Activated CD8-positive, alpha-beta memory T cell treated with anti-CD3 and anti-CD28 coated beads for 1 hour (primary cell): ENCODE measurements around the gene MVB12B.
"Not testable (repeated sequence)": the region's sequence is repeated elsewhere in the genome, so short reads cannot be mapped to it uniquely, and the experiment has no call there.

Source experiments
- DNase-seq, 2 donors: peaks; one replicate each; pipeline ENCODE4 v3.0.0-alpha.2; 2020; ENCODE audit warnings: low read depth in 1 of 2; ENCODE audit errors: extremely low read depth in 1 of 2

Gene MVB12B

DNA sequence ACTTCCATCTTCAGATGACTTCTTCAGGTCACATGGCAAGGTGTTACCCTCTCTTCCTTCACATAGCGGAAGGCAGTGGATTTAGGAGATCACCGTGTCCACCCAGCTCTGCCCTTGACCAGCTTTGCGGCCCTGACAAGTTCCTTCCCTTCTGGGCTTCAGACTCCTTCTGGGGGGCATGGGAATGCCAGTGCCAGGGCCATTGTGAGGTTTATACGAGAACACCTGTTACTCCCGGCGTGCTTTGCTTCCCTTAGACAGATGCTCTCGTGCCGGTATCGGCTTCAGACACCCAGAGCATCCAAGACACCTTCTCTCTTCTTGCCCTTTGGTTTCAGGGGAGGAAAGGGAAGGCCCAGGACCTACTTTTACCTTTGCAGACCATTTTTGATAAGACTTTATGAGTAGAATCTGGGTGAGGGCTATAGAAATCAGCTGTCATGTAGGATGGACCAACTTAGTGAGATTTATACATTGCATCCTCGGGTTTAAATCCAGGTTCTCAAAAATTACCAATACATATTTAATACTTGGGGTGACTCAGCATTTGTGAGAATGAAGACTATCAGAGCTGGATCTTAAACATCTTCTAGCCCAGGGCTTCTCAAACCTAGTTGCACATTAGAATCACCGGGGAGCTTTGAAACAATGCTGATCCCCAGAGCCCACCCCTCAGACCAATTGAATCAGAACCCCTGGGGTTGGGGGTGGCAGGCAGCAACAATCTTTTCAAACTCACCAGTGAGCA lies 138.2 kb downstream of the MVB12B start:
- DNase-seq: no peak

DNA sequence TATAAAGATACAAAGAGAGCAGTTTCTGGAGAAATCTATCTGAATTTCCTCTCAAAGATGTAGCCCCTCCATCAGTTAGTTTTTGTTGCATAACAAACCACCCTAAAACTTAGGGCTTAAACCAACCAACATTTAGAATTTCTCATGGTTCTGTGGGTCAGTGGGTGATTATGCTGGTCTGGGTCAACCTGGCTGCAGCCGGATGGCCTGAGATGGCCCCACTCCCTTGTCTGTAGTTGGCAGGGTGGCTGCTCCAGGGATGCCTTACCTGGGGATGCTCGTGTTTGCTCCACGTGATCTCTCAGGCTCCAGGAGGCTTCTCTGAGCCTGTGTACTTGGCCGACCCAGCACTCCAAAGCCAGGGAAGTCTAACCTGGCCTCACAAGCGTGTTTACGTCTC lies 139.3 kb downstream of the MVB12B start:
- DNase-seq: no peak

DNA sequence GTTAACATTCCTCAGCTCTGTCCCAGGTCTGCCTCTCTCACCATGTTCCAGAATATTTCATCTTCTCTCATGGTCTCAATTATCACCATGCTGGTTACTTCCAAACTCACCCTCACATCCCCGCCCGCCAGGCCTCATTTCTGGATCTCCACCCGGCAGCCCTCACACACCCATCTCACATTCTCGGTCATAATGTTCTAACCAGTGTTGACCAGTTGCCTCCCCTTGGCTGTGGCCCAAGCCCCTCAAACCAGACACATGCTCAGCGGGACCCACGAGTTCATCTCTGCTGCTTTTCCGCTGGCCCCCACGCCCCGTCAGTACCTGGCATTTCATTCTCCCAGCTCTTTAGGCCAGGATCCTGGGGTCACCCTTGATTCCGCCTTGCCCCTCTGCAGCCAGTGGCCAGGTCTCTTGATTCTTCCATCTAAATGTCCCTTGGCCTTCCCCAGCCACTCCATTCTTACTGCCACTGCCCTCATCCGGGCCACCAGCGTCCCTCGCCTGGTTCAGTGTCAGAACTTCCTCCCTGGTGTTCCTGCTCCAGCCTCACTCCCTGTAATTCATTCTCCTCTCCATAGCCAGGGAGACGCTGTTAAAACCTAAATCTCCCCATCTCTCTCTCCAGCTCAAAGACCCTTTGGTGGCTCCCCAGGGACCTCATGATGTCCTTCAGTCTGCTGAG lies 141.7 kb downstream of the MVB12B start:
- no peak for DNase-seq

DNA sequence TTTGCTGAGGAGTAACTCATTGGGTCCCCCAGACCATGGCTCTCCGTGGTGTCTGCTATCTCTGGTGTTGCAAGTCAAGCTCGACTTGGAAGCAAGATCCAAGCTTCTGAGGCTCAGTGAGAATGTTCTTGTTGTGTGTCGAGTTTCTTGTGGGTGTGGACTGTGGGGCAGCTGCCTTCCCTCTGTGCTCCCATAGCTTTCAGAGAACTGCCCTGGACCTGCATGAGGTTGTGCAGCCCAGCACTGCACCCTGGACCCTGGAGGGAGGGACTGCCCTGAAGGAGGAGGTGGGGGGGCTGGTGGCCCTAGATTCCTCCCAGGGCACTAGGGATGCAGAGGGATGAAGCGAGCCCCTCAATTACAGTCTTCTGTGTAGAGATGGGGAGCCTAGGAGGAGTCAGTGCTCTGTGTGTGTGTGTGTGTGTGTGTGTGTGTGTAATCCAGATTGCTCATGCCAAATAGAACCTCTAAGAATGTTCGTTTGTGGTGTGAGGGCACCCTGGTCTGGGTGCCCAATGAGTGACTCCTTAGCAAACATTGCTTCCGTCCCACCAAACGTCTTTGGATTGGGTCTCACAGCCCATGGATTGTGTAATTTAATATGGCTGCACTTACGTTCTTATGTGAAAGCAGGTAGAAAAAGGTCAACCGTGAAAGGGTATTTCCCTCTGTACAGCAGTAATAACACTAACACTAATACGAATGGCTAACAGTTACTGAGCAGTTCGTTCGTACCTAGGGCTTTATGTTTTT lies 143.8 kb downstream of the MVB12B start:
- DNase-seq: no peak

DNA sequence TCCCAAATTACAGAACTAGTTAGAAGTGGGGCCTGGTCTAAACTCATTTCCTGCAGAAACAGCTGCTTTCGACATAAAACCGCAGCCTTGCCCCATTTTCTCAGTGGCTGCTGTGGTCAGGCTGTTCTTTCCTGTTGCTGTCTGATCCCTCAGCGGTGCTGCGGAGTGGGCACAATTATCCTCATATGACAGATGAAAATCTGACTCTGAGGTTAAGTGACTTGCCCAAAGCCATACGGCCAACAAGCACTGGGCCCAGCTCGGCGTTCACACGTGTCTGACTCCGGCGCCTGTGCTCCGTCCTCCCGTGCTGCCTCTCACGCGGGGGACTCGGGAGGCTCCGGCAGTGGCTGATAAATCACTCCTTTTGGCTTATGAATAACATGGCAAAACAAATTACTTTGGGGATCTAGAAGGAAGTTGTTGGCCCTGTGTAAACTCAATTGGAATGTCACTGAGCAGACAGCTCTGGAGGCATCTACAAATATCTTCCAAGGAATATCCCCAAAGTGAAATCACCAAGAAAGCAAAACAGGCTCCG lies 144.5 kb downstream of the MVB12B start:
- DNase-seq: peak; percentile 32 to 46

DNA sequence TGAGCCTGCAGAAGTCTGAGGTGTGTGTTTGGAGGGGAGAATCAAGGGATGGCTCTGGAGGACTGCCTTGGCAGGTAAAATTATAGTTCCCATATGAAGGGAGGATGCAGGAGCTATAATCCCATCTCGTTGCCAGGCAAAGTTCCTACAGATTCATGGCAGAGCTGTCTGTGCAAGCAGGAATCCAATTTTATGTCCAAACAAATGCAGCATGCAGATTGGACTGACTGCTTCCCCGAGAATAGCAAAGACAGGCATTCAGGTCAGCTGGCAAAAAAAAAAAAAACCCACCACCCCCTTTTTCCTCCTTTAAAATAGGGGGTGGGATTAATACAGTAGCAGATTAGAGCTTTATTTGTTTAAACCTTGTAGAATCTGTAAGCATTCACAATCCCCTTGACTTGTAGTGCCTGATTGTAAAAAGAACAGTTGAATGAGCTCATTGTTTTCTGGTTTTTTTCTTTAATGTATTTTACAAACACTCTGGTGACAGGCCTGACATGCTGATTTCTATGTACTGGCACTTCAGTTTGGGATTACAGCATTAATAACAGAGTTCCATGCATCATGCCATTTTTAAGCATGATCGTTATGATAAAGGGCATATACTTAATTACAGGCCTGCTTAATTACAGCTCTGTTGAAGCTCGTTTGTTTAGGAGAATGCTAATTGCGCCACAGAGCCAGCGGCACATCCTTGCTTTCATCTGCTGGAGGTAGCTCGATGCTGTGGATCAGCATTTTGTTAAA lies 145.7 kb downstream of the MVB12B start:
- no peak for DNase-seq

DNA sequence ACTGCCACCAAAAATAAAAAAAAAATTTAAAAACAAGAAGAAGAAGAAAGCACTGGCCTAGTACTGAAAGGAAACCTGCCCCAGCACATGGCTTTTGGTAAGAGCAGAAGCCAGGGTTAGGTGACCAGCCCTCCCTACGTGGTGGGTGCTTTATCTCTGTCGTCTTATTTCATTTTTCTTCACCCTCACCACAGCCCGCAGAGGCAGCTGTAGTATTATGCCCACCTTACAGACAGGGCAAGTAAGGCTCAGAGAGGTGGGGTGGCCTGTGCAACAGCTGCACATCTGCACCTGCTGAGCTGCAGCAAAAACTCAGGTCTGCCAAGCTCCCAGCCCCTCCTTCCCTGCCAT lies 146.3 kb downstream of the MVB12B start:
- no peak for DNase-seq

DNA sequence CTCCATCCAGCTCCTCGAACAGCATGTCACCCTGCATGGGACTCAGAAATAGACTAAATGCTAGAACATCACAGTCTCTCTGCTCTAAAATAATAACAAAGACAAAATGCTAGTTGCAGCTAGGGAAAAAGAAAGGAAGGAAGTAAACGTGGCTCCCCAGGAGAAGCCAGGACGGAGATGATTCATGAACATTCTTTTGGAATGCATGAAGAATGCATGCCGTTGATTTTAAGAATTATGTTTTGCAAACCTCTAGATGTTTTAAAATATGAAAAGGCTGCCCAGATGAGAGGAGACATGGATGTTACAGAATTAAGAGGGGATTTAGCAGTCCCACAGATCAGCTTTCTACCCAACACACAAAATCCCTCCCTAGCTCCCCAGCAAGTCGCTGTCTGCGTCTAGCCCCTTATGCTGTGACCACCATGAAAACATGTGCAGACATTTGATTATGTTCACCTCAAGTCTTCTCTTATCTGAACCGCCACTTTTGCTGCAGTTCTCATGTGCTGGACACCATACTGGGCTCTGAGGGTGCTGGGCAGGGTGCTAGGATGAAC lies 147.7 kb downstream of the MVB12B start:
- no peak for DNase-seq

DNA sequence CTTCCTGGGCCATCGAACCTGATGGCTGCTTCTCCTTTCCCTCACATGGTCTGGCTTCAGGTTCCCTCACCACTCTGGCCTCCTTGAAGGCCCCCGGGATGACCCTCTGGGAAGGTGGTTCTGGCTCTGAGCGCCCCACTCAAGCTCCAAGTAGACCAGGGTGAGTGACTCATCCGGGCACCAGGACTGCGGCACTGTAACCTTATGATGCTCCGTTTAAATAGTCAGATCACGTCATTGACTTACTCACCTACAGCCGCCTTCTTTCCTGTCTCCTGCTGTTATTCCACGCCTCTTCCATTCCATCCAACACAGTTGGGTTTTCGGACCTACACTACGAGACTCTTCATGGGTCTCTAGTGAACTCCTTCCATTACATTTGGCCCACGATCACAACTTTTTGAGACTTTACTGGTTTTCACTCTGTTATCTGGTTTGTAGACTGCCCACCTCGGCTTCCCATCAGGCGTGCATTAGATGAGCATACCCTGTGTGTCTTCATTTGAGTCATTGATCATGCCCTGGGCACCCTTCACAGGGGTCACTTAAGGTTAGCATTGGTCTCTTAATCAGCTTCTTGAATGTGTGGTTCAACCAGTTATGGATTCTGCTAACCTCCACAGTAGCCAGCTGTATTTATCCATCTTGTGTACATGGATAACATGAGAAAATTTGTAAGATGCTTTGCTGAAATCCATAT lies 148.3 kb downstream of the MVB12B start:
- no peak for DNase-seq

DNA sequence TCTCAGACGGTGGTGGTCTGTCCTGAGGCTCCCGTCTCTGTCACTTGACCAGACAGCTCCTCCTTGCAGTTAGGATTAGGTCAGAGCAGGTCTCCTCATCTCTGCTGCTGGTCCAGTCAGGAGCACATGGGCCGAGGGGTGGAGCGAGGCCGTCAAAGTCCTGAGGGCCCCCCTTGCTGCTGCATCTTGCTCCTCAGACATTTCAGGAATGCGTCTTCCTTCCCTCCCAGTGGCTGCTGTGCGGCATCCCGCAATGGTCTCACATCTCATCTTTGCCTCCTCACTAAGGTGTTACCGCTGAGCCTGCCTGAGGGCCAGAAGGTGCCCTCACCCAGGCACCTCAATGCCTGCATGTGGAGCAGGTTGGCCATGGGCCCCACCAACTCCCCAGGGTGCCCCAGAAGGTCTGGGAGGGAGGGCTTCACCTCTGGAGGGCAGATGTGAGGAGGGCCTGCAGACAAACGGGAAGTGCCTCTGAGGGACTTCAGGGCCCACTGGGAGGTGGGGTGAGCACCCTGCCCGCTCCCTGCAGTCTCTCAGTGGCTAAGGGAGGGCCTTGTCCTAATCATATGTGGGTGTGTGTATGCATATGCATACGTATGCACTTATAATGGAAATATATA lies 149.4 kb downstream of the MVB12B start:
- no peak for DNase-seq

DNA sequence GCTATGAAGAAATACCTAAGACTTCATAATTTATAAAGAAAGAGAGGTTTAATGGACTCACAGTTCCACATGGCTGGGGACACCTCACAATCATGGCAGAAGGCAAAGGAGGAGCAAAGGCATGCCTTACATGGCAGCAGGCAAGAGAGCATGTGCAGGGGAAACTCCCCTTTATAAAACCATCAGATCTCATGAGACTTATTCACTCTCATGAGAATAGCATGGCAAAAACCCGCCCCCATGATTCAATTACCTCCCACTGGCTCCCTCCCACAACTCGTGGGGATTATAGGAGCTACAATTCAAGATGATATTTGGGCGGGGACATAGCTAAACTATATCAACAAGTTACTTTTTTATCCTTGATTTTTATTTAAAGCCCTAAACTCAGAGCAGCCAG lies 150.8 kb downstream of the MVB12B start:
- DNase-seq: not testable (repeated sequence)

DNA sequence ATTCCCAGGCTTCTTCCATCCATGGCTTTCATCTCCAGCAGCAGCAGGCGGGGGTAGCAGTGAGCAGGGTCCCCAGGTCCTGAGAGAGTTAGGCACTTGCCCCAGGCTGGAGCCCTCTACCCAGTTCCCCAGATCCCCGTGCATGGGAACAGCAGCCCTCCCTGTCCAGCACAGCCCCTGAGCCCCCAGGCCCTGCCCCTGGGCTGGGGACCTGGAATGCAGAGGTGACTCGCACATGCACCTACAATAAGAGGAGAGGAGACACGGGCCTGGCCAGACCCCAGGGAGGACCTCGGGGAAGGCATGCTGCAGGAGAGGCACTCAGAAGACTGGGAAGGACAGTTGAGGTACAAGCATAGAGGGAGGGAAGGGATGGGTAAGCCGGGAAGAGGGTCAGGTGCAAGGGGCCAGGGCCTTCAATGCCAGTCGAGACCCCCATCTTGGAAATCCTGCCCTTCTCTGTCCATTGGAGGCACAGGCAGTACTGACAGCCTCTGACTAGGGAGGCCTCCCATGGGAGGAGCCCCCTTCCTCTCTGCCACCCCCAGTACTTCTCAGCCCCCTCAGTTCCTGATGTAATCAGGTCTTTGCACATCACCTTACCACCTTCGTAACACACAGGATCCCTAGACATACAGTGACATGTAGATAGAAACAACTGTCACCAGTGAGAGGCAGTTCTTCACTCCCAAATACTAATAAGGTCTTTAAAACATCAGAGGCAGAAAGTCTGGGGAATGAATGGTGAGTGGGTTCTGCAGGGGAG lies 151.8 kb downstream of the MVB12B start:
- no peak for DNase-seq

DNA sequence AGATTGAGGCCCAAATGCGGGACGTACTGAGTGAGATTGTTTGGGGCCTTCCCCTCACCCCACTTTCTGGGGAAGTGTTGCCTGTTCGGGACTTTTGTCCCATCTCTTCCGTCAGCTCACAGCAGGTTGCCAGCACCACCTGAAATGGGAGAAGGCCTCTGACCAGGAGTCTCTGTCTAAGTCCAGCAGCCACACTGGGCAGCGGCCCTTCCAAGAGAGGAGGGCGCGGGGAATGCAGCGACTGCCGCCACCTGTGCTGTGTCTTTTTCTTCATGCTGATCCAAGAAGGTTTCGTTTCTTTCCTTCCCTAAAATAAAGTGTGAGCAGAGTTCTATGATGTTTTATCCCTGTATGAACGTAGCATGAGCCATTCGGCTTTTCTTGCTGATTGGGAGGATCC lies 152.9 kb downstream of the MVB12B start:
- no peak for DNase-seq

DNA sequence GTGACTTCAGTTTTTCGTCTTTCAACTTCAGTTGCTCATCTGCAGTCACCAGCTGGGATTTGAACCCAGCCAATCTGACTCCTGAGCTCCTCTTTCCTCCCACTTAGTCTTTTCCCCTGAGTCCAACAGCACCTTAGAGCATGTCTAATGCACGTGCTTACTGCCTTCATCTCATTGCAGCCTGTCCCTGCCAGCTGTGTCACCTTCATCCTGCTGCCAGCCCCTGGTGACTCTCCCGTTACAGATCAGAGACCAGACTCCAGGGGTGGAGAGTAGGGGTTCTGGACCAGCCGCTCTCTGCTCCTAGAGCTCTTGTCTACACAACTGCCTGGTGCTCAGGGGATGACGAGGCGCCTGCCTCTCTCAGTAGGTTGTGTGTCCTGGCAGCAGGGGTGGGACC lies 154.2 kb downstream of the MVB12B start:
- no peak for DNase-seq

DNA sequence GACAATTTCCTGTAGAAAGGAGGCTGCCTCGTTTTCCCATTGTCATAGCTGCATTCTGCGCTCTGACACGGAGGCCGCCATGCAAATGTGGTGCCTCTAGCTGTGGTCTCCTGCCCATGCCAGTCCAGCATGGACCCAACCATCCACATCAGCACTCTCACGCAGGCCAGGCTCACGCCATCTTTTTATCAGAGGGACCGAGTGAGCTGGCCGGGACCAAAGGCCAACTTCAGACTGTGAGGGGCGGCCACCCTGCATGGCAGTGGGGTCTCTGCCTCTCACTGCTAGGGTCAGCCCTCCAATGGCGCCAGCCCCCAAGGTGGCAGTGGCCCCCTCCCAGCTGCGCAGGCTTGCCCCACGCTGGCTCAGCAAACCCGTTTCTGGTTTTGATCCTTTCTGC lies 155.2 kb downstream of the MVB12B start:
- no peak for DNase-seq

DNA sequence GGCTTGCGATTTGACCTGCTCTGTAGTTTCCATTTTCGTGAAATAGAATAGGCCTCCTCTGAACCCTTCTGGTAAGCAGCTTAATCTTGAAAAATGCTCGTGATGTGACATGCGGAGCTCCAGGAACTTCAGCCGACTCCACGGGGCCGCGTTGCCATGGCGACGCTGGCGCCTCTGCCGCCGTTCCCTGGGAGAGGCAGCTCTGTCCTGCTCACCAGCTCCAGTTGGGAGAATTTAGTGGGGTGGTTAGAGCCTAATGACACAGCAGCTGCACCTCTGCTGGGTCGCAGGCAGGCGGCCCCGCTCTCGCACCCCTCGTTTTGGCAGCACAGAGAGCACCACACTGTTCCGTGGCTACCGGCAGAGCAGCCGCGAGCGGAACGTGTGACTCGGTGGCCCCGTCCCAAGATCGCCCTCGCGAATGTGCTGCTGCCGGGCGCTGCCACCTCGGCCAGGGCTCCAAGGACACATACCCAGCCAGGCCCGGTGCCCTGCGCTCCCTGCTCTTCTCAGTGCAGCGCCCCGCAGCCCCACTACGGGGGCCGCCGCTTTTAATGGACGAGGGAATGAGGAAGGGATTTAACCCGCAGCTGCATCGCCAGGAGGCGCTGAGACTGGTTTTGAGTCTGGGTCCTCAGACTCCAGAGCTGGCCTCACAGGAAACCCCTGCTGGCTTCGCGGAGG lies 155.9 kb downstream of the MVB12B start:
- DNase-seq: no peak

DNA sequence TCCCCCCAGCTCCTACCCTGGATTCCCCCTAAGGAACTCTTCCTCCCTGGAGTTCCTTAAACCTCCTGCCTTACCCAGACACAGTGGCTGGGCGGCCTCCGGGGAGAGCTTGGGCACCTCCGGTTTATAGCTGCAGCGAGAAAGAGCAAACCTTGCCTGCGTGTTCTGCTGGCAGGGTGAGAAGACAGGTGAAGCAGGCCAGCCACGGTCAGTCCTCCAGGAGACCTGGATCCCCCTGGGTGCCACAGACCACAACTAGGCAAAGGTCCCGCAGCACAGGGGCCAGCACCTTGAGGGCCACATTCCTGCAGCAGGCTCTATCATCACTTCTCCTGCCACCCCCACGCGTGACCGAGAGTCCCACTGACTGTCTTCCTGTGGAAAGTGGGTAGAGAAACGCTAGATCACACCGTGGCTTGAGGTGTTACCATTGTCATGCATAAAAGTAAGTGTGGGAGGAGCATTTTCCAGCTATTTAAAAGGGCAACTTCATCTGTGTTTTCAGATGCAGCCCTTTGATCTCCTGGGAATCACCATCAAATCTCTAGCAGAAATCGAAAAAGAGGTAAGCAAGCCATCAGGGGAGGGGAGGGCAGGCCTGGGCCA lies 156.9 kb downstream of the MVB12B start:
- no peak for DNase-seq

DNA sequence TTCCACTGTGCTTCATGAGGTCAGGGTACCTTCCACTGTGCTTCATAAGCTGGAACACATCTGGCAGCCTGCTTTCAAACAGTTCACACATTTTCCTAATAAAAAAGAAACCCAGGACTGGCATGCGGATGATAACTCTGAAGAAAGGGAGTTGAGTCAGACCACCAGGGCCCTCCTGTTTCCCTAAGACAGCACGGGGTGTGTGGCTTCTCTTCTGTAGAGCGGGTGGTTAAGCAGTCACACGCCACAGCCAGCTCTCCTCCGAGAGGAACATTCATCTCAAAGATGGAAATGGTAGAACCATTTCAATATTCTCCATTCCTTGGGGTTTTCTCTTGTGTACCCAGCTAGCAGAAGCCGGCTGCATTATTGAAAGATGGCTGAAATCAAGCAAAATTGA lies 159.0 kb downstream of the MVB12B start:
- no peak for DNase-seq
